ENCODE measurements around the gene TAMALIN.

DNA sequence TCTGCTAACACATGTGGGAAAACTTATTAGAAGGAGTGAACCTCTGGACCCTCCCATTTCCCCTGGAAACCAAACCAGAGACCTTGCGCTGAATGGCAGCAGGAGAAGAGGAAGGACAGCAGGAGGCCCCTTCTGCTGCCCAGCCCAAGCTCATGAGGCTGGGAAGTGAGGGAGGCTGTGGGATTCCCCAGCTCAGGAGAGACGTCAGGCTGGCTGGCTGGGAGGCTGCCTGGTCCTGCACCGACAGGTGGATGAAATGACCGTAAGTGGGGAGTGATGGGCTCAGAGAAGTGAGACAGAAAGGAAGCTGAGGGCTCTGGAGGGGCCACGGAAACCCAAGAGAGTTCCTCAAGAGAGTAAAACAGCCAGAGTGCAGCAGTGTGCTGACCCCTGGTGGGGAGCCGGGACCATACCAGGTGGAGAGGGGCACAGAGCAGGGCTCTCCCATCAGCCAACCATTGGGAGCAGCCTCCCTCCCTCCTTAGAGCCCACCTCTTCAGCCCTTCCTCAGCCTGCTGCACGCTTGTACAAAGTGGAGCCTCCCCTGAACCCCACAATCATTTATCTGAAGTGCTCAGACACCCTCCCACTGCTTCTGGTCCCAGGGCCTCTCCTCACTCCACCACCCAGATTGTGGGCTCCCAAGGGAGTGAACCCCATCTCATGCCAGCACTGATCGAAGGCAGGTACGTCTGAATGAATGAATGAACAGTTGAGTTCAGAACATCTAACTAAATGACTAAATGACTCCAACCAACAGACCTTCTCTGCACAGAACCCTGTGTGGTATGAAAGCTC, 14.0 kb downstream of the TAMALIN start:
- TF ChIP-seq, protein P1, sequence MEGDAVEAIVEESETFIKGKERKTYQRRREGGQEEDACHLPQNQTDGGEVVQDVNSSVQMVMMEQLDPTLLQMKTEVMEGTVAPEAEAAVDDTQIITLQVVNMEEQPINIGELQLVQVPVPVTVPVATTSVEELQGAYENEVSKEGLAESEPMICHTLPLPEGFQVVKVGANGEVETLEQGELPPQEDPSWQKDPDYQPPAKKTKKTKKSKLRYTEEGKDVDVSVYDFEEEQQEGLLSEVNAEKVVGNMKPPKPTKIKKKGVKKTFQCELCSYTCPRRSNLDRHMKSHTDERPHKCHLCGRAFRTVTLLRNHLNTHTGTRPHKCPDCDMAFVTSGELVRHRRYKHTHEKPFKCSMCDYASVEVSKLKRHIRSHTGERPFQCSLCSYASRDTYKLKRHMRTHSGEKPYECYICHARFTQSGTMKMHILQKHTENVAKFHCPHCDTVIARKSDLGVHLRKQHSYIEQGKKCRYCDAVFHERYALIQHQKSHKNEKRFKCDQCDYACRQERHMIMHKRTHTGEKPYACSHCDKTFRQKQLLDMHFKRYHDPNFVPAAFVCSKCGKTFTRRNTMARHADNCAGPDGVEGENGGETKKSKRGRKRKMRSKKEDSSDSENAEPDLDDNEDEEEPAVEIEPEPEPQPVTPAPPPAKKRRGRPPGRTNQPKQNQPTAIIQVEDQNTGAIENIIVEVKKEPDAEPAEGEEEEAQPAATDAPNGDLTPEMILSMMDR (IDR thresholded peaks at IDR 0.05; ENCODE audit: low read depth, low read length, poor library complexity, severe bottlenecking), result peak; percentile 85
- no peak for TF ChIP-seq EZH2phosphoT487 (IDR thresholded peaks at IDR 0.05; ENCODE audit: borderline replicate concordance, low read length)

Data from DOHH2 (cell line).